T-cell (primary cell): ENCODE measurements around the gene PABPN1L. TPM values are rescaled to one million over a fixed set of nuclear protein-coding genes. Genes with fewer than 3 reads are reported as not detected.
A peak's percentile ranks its signal among the peaks of the same experiment; 100 is the strongest.

ENCODE experiments used
- ATAC-seq, 4 experiments: fragments of 200-7000 bp in 3 of 4; fragments of 150-1000 bp in 1 of 4; cut with Tn5 transposase; replicated peaks in 1 of 4; 1 replicate in 3 of 4; 2 replicates in 1 of 4; pipeline ENCODE4 v1.10.0; 2021; ENCODE audit warnings: moderate library complexity in 3 of 4, mild to moderate bottlenecking in 2 of 4, moderate number of reproducible peaks in 1 of 4
- CTCF ChIA-PET, 2 donors: fragments of 300-600 bp; sonication (Branson Sonifier 250); formaldehyde crosslinking; loops; one replicate each; lab custom pipeline; 2022; ENCODE audit warnings: antibody characterized with exemption in 2 of 2; lab: Charles Lee
- POLR2A ChIA-PET, 2 donors: fragments of 300-600 bp; sonication (Branson Sonifier 250); formaldehyde crosslinking; loops; one replicate each; lab custom pipeline; 2022; ENCODE audit warnings: antibody characterized with exemption in 2 of 2; lab: Charles Lee
- DNase-seq, 35 experiments: peaks; one replicate each; pipeline versions ENCODE4 v3.0.0 to v3.0.0-alpha.2; 2013 to 2023
- H3K27ac ChIP-seq: one replicate; pipeline ENCODE4 v1.5.1; 2013; ENCODE audit warnings: low read length
- H3K27me3 ChIP-seq, 2 experiments: replicated peaks in 1 of 2; 1 replicate in 1 of 2; 2 replicates in 1 of 2; pipeline versions ENCODE4 v1.6.1 to v1.7.0; 2013; ENCODE audit warnings: low read length in 1 of 2, mixed read lengths in 1 of 2; ENCODE audit not compliant: control insufficient read depth in 2 of 2, insufficient read depth in 2 of 2; ENCODE audit errors: extremely low read depth in 1 of 2
- H3K36me3 ChIP-seq, 2 donors: 1 replicate in 1 of 2; 2 replicates in 1 of 2; pipeline versions ENCODE4 v1.6.1 to v1.7.0; 2013; ENCODE audit warnings: low read length in 1 of 2; ENCODE audit not compliant: control insufficient read depth in 2 of 2, insufficient read depth in 1 of 2; ENCODE audit errors: extremely low read depth in 1 of 2
- H3K4me1 ChIP-seq, 2 experiments: 1 replicate in 1 of 2; 2 replicates in 1 of 2; pipeline versions ENCODE4 v1.6.1 to v1.7.0; 2013; ENCODE audit warnings: low read length in 2 of 2, mixed read lengths in 1 of 2; ENCODE audit not compliant: insufficient read depth in 2 of 2, control insufficient read depth in 1 of 2; ENCODE audit errors: extremely low read depth in 1 of 2
- H3K4me3 ChIP-seq, 2 donors: 1 replicate in 1 of 2; 2 replicates in 1 of 2; pipeline versions ENCODE4 v1.5.1 to v1.7.0; 2013; ENCODE audit warnings: mild to moderate bottlenecking in 2 of 2, low read length in 1 of 2, moderate library complexity in 1 of 2; ENCODE audit not compliant: control insufficient read depth in 1 of 2; ENCODE audit errors: extremely low read depth in 1 of 2
- H3K9me3 ChIP-seq: 2 replicates; pipeline ENCODE4 v1.7.0; 2013
- H3K27ac Mint-ChIP-seq, 2 donors: one replicate each; pipeline ENCODE4 v1.8.0; 2020 to 2021; ENCODE audit warnings: mild to moderate bottlenecking in 2 of 2, mixed read lengths in 2 of 2
- H3K27me3 Mint-ChIP-seq, 2 donors: one replicate each; pipeline ENCODE4 v1.8.0; 2021 to 2022; ENCODE audit warnings: mixed read lengths in 2 of 2
- H3K36me3 Mint-ChIP-seq: one replicate; pipeline ENCODE4 v1.8.0; 2021; ENCODE audit warnings: mixed read lengths
- H3K4me1 Mint-ChIP-seq, 3 donors: one replicate each; pipeline ENCODE4 v1.8.0; 2020 to 2022; ENCODE audit warnings: mixed read lengths in 3 of 3, mild to moderate bottlenecking in 1 of 3
- H3K4me3 Mint-ChIP-seq, 3 donors: one replicate each; pipeline ENCODE4 v1.8.0; 2020 to 2022; ENCODE audit warnings: mild to moderate bottlenecking in 3 of 3, mixed read lengths in 3 of 3, moderate library complexity in 3 of 3
- H3K9me3 Mint-ChIP-seq, 3 donors: one replicate each; pipeline ENCODE4 v1.8.0; 2020 to 2022; ENCODE audit warnings: mixed read lengths in 3 of 3
- WGBS: methylation state at CpG from one replicate; pipeline ENCODE4 v1.1.5; 2013; ENCODE audit warnings: missing lambda C conversion rate; ENCODE audit not compliant: insufficient coverage; 5-methylcytosine and 5-hydroxymethylcytosine counted together
- total RNA-seq, 35 experiments: library from RNA in 6 of 35; stranded (reverse) in 6 of 35; fragments of 120-200 nt in 1 of 35; gene quantifications; one replicate each; pipeline versions ENCODE4 v1.2.1 to v1.2.4 and lab custom pipeline; 2013 to 2026

The PABPN1L gene
- total RNA-seq, 5 donors from 2014 or later (not counting 1 experiment from before 2014, with no cell fraction given), result not detected

DNA sequence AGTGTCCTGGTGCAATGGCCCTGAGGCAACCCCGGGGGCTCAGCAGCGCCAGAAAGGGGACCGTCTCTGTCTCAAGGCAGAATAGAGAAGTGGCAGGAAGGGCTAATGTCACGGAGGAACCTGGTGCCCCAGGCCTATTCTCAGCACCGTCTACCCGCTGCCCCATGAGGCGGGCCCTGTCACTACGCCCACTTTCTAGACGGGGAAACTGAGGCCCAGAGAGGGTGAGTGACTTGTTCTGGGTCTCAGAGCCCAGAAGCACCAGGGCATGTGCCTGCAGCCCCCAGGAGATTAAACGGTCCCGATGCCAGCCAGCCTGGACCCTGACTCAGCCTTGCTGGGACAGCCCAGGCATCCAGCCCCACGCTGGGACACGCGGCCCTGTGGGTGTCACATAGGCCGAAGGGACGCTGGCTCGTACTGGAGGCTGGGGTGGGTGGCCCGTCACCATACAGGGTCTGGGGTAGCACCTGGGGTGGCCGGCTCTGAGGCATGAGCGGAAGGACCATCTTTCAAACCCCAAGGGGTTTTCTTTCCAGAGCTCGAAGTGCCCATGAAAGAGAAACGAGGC lies 40.2 kb upstream of the PABPN1L start:
- H3K9me3 ChIP-seq, result no peaks in the 10 kb centered on the region
- no peaks in the 10 kb centered on the region for H3K4me1 ChIP-seq
- Mint-ChIP-seq H3K4me1 (no peaks in the 10 kb centered on the region), H3K27ac (no peak overlapping the region), H3K4me3 (no peak overlapping the region), H3K36me3 (no peaks in the 10 kb centered on the region), H3K9me3 (no peaks in the 10 kb centered on the region), H3K27me3 (no peaks in the 10 kb centered on the region)
- H3K4me3 ChIP-seq, result no peak overlapping the region
- ATAC-seq (no peak), DNase-seq (no peak)
- H3K36me3 ChIP-seq, result no peaks in the 10 kb centered on the region
- WGBS, result 88% methylated on average over 18 of the region's 22 CpGs
- POLR2A ChIA-PET, result no interaction called here
- CTCF ChIA-PET, result no interaction called here
- H3K27me3 ChIP-seq, result peaks cover 0 to 23% of the 10 kb centered on the region in 2 experiments
- H3K27ac ChIP-seq, result no peak overlapping the region

DNA sequence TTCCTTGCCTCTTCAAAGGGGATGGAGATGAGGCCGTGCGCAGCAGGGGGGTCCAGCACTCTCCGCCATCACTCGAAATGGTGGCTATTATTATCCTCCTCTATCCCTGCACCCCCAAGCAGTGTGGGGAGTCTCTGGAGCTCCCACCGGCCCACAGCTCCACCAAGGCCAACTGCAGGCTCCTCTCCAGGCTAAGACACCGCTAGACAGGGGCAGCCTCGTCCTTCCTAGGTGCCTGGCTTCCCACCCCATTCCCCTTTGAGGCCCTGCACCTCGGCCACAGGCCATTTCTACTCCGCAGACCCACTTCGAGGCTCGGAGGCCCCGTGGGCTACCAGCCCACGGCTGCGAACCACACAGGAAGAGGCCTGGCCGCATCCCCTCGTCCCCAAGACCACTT lies 39.6 kb upstream of the PABPN1L start:
- Mint-ChIP-seq H3K4me1 (no peaks in the 10 kb centered on the region), H3K27me3 (no peaks in the 10 kb centered on the region), H3K9me3 (no peaks in the 10 kb centered on the region), H3K36me3 (no peaks in the 10 kb centered on the region), H3K27ac (no peak overlapping the region), H3K4me3 (no peak overlapping the region)
- Histone ChIP-seq H3K36me3 (no peaks in the 10 kb centered on the region), H3K27me3 (peaks cover 0 to 18% of the 10 kb centered on the region in 2 experiments), H3K27ac (no peak overlapping the region), H3K4me1 (no peaks in the 10 kb centered on the region), H3K4me3 (no peak overlapping the region), H3K9me3 (no peaks in the 10 kb centered on the region)
- ChIA-PET POLR2A (no interaction called here), CTCF (no interaction called here)
- DNase-seq (no peak), ATAC-seq (no peak)
- WGBS, result 69% methylated on average over 10 of the region's 16 CpGs

DNA sequence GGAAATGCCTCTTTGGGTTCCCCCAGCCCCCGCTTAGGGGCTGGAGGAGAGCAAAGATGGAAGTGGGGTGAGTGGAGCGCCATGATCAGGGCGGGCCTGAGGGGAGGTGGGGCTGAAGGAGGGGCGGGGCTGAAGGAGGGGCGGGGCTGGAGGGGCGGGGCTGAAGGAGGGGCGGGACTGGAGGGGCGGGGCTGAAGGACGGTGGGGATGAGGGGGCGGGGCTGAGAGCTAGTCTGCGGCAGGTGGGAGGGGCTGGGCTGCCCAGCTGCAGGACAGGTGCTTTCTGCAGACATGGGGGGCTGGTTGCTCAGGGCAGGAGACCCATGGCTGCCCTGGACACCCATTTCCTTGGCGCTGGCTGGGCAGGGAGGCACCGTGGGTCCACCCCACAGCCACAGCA lies 39.1 kb upstream of the PABPN1L start:
- POLR2A ChIA-PET, result no interaction called here
- Mint-ChIP-seq H3K9me3 (no peaks in the 10 kb centered on the region), H3K36me3 (no peaks in the 10 kb centered on the region), H3K27ac (no peak overlapping the region), H3K4me3 (no peak overlapping the region), H3K27me3 (no peaks in the 10 kb centered on the region), H3K4me1 (no peaks in the 10 kb centered on the region)
- H3K4me1 ChIP-seq, result no peaks in the 10 kb centered on the region
- CTCF ChIA-PET, result no interaction called here
- WGBS, result 67% methylated on average over 3 of the region's 13 CpGs
- H3K27ac ChIP-seq, result no peak overlapping the region
- peaks cover 0 to 19% of the 10 kb centered on the region in 2 experiments for H3K27me3 ChIP-seq
- no peak for ATAC-seq
- DNase-seq, result peak in 2 of 35 experiments; percentile 9 to 21
- no peaks in the 10 kb centered on the region for H3K9me3 ChIP-seq
- no peaks in the 10 kb centered on the region for H3K36me3 ChIP-seq
- H3K4me3 ChIP-seq, result no peak overlapping the region

DNA sequence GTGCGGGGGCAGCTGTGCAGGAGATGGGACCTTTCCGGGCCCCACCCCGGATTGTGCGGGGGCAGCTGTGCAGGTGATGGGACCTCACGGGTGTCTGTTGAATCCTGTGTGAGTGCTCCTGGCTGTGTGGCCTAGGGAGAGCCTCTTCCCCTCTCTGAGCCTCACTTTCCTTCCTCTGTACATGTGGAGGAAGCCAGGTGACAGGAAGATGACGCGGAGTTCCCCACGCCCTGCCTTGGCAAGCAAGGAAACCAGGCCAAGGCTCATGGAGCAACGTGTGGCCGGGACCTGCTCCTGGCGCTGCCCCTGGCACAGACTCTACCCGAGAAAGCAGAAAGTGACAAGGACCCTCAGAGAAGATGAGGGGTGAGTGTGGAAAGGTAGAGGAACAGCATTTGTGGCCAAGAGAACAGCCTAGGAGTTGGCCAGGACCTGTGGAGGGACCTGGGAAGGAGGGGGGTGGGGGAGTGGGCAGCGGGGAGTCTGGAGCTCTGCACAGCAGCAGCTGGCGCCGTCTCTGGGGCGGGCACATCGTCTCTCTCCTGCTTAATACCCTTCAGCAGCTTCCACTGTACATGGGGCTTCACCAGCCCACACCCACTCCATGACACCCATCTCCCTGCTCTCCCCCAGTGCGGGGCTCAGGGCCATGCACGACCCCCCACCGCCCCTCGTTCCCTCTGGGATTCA lies 38.4 kb upstream of the PABPN1L start:
- no peaks in the 10 kb centered on the region for H3K9me3 Mint-ChIP-seq
- no peaks in the 10 kb centered on the region for H3K36me3 ChIP-seq
- no peak overlapping the region for H3K27ac Mint-ChIP-seq
- H3K9me3 ChIP-seq, result no peaks in the 10 kb centered on the region
- no peaks in the 10 kb centered on the region for H3K4me1 Mint-ChIP-seq
- ChIA-PET CTCF (interaction anchor here in 1 of 2 donors (0.5 kb wide), 1 partner anchor 1072 kb away, joined by 5 read pairs; no protein-coding TSS in a partner anchor), POLR2A (no interaction called here)
- ATAC-seq (no peak), DNase-seq (no peak)
- 91% methylated on average over 13 of the region's 21 CpGs for WGBS
- no peak overlapping the region for H3K4me3 Mint-ChIP-seq
- no peaks in the 10 kb centered on the region for H3K36me3 Mint-ChIP-seq
- H3K27me3 Mint-ChIP-seq, result no peaks in the 10 kb centered on the region
- peaks cover 0 to 20% of the 10 kb centered on the region in 2 experiments for H3K27me3 ChIP-seq
- no peaks in the 10 kb centered on the region for H3K4me1 ChIP-seq
- H3K4me3 ChIP-seq, result no peak overlapping the region
- no peak overlapping the region for H3K27ac ChIP-seq

DNA sequence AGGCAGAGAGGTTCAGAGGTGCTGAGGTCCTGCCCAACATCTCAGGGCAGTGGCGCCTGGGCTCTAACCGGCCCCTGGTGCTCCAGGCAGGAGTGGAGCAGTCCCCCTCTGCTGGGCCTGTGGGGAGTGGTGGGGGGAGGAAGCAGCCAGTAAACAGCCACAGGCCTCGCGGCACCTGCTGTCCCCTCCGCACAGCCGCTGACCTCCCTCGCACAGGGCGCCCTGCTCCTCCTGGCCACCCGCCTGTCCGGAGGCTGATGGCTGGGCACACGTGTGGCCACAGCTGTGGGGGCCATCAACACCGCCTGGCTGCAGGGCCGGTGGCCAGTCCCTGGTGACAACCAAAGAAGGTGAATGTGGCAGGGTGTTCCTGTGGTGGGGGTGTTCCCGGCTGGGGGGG lies 36.8 kb upstream of the PABPN1L start:
- POLR2A ChIA-PET, result no interaction called here
- no peak for DNase-seq
- CTCF ChIA-PET, result no interaction called here
- no peaks in the 10 kb centered on the region for H3K36me3 ChIP-seq
- no peak overlapping the region for H3K4me3 ChIP-seq
- H3K4me1 ChIP-seq, result no peaks in the 10 kb centered on the region
- H3K9me3 ChIP-seq, result no peaks in the 10 kb centered on the region
- H3K4me1 Mint-ChIP-seq, result no peaks in the 10 kb centered on the region
- no peaks in the 10 kb centered on the region for H3K9me3 Mint-ChIP-seq
- H3K27ac ChIP-seq, result no peak overlapping the region
- H3K27ac Mint-ChIP-seq, result no peak overlapping the region
- 90% methylated on average over 11 of the region's 14 CpGs for WGBS
- H3K27me3 ChIP-seq, result peaks cover 0 to 20% of the 10 kb centered on the region in 2 experiments
- H3K4me3 Mint-ChIP-seq, result no peak overlapping the region
- H3K36me3 Mint-ChIP-seq, result no peaks in the 10 kb centered on the region
- ATAC-seq, result no peak
- no peaks in the 10 kb centered on the region for H3K27me3 Mint-ChIP-seq

DNA sequence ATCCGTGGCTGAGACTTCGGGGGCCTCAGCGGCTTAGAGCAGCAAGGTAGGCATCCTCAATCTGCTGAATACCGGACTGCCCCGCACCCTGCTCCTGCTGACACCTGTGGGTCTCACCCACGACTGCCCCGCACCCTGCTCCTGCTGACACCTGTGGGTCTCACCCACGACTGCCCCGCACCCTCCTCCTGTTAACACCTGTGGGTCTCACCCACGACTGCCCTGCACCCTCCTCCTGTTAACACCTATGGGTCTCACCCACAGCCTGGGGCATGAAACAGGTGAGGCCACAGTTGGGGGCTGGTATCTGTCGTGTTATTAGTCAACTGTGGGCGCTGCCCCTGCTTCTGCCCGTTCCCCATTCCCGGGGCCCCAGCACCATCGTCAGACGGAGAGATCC lies 36.3 kb upstream of the PABPN1L start:
- Mint-ChIP-seq H3K27ac (no peak overlapping the region), H3K27me3 (no peaks in the 10 kb centered on the region), H3K4me1 (no peaks in the 10 kb centered on the region), H3K36me3 (no peaks in the 10 kb centered on the region), H3K9me3 (no peaks in the 10 kb centered on the region), H3K4me3 (no peak overlapping the region)
- Histone ChIP-seq H3K9me3 (no peaks in the 10 kb centered on the region), H3K27me3 (peaks cover 0 to 22% of the 10 kb centered on the region in 2 experiments), H3K36me3 (no peaks in the 10 kb centered on the region), H3K4me3 (no peak overlapping the region), H3K27ac (no peak overlapping the region), H3K4me1 (no peaks in the 10 kb centered on the region)
- 53% methylated on average over 15 of the region's 16 CpGs for WGBS
- ATAC-seq, result no peak
- DNase-seq, result no peak
- POLR2A ChIA-PET, result no interaction called here
- CTCF ChIA-PET, result no interaction called here
